B cell (primary cell): ENCODE data around the gene DNAI2.

Source experiments
- CTCF ChIP-seq: fragments of 200-600 bp; IDR thresholded peaks from one replicate; pipeline ENCODE4 v1.8.0; 2022; ENCODE audit warnings: antibody characterized with exemption, mild to moderate bottlenecking
- EZH2 ChIP-seq: IDR thresholded peaks from 2 replicates; pipeline ENCODE4 v1.6.1; 2012; ENCODE audit warnings: borderline replicate concordance, low read depth, mild to moderate bottlenecking, moderate library complexity, low read length; ENCODE audit not compliant: insufficient read depth, poor library complexity, severe bottlenecking

DNA sequence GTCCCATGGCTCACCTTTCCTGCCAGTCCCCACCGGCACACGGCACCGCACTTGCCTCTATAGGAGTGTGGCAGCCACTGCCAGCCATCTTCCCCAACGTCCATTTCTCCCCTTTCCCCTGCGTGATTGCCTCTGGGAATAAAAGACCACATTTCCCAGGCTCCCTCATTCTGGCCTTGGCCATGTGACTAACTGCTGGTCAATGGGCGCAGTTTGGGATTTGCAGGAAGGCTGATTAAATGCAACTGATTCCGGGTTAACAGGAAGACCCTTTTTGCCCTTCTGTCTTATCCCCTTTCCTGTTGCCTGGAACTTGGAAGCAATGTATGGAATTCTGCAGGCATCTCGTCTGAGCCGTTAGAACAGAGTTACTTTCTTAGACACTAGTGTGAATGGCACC is 84.7 kb downstream of the DNAI2 start:
- TF ChIP-seq EZH2 (no peak), CTCF (no peak)
